BJ (cell line): ENCODE measurements around the gene KRT13. TPM values are rescaled to one million over a fixed set of nuclear protein-coding genes. Genes with fewer than 3 reads are reported as not detected.

Source experiments
- CTCF ChIA-PET: fragments of 350-600 bp; formaldehyde crosslinking; extraction: SDS; loops from one replicate; lab custom pipeline; 2021; ENCODE audit warnings: antibody characterized with exemption, inconsistent platforms; lab: Yijun Ruan, JAX
- POLR2A ChIA-PET: fragments of 300-600 bp; sonication (Branson Sonifier 250); formaldehyde crosslinking; extraction: SDS; loops from one replicate; lab custom pipeline; 2021; ENCODE audit warnings: antibody characterized with exemption; lab: Charles Lee
- DNase-seq: peaks from one replicate; pipeline ENCODE4 v3.0.0-alpha.2; 2011; ENCODE audit warnings: low read depth
- H3K27me3 ChIP-seq: 2 replicates; pipeline ENCODE4 v1.6.0; 2011; ENCODE audit warnings: low read length; ENCODE audit not compliant: control insufficient read depth, insufficient read depth
- H3K36me3 ChIP-seq: 2 replicates; pipeline ENCODE4 v1.5.1; 2011; ENCODE audit warnings: low read length; ENCODE audit not compliant: control insufficient read depth, insufficient read depth
- H3K4me3 ChIP-seq: 2 replicates; pipeline ENCODE4 v1.5.1; 2011; ENCODE audit warnings: low read depth, mild to moderate bottlenecking, control low read depth, low read length
- CTCF ChIP-seq: IDR thresholded peaks from 2 replicates; pipeline ENCODE4 v1.5.1; 2011; ENCODE audit warnings: low read depth, mild to moderate bottlenecking, control low read depth, inconsistent platforms, low read length, moderate library complexity; ENCODE audit not compliant: insufficient read depth
- polyA plus RNA-seq: library from polyadenylated mRNA; depleted of rRNA; stranded (reverse); fragments of >200 nt; gene quantifications from 2 replicates; pipeline ENCODE4 v1.2.3, GENCODE V29; 2011

Gene KRT13
- polyA plus RNA-seq, 1 experiment, result 0.27 TPM

GRCh38 chr17:41476866-41477815 lies 28.3 kb downstream of the KRT13 start:
- no peaks in the 10 kb centered on the region for H3K27me3 ChIP-seq
- TF ChIP-seq CTCF, result no peak
- no peaks in the 10 kb centered on the region for H3K36me3 ChIP-seq
- ChIA-PET POLR2A (no interaction called here), CTCF (interaction anchor here (1.3 kb wide), 1 partner anchor 9 kb away, joined by 3 read pairs; no protein-coding TSS in a partner anchor)
- no peak for DNase-seq
- no peak overlapping the region for H3K4me3 ChIP-seq

- no peak for DNase-seq
- CTCF ChIA-PET, result interaction anchor here (0.8 to 1.3 kb wide), 2 partner anchors 11 to 15 kb away, joined by 3 read pairs; partner anchors contain the start of gene KRT36
- H3K4me3 ChIP-seq, result no peak overlapping the region
- no peaks in the 10 kb centered on the region for H3K27me3 ChIP-seq
- no peaks in the 10 kb centered on the region for H3K36me3 ChIP-seq
- no peak for TF ChIP-seq CTCF
- POLR2A ChIA-PET, result no interaction called here
Measured at GRCh38 chr17:41475421-41475820, 30.0 kb downstream of the KRT13 start.

GRCh38 chr17:41474863-41475262 lies 30.5 kb downstream of the KRT13 start:
- TF ChIP-seq CTCF, result no peak
- POLR2A ChIA-PET, result no interaction called here
- Histone ChIP-seq H3K27me3 (no peaks in the 10 kb centered on the region), H3K4me3 (no peak overlapping the region), H3K36me3 (no peaks in the 10 kb centered on the region)
- DNase-seq, result no peak
- CTCF ChIA-PET, result interaction anchor here (1.3 kb wide), 2 partner anchors 12 to 15 kb away, joined by 3 to 6 read pairs; partner anchors contain the start of gene KRT36

GRCh38 chr17:41468346-41468745 lies 37.1 kb downstream of the KRT13 start:
- H3K27me3 ChIP-seq, result no peaks in the 10 kb centered on the region
- H3K36me3 ChIP-seq, result no peaks in the 10 kb centered on the region
- DNase-seq, result no peak
- no peak for TF ChIP-seq CTCF
- ChIA-PET CTCF (interaction anchor here (1.3 kb wide), 1 partner anchor 11 kb away, joined by 4 read pairs; no protein-coding TSS in a partner anchor), POLR2A (no interaction called here)
- H3K4me3 ChIP-seq, result no peak overlapping the region

- ChIA-PET POLR2A (no interaction called here), CTCF (interaction anchor here (0.6 to 0.9 kb wide), 2 partner anchors 25 to 81 kb away, joined by 3 to 4 read pairs; no protein-coding TSS in a partner anchor)
Measured at GRCh38 chr17:41467561-41467960, 37.9 kb downstream of the KRT13 start.

More at GRCh38 chr17:41467561-41467960, 37.9 kb downstream of the KRT13 start:
- no peaks in the 10 kb centered on the region for H3K36me3 ChIP-seq
- H3K4me3 ChIP-seq, result no peak overlapping the region
- no peak for DNase-seq
- no peaks in the 10 kb centered on the region for H3K27me3 ChIP-seq
- no peak for TF ChIP-seq CTCF
